Measurements from ENCODE around the gene RABL3.

- no peak for TF ChIP-seq EZH2 (IDR thresholded peaks at IDR 0.05; ENCODE audit: borderline replicate concordance, low read depth, low read length, severe bottlenecking)
- no peak for TF ChIP-seq CTCF (IDR thresholded peaks at IDR 0.05; ENCODE audit: borderline replicate concordance, extremely low read depth, low read length, poor library complexity, severe bottlenecking)
Measured at GRCh38 chr3:120664926-120665325, 77.4 kb downstream of the RABL3 start.

All from DND-41 (cell line).